Tibial artery (tissue), 4 donors: Measurements from ENCODE around the gene METTL21C.

ENCODE experiments used
- DNase-seq, 2 donors: peaks; one replicate each; pipeline ENCODE4 v3.0.0-alpha.2; 2019
- H3K27ac ChIP-seq, 2 donors: fragments of 200-600 bp; sonication (generic) in 1 of 2; 1 replicate in 1 of 2; 2 replicates in 1 of 2; pipeline ENCODE4 v1.5.1; 2018 to 2019; ENCODE audit warnings: mild to moderate bottlenecking in 1 of 2
- H3K27me3 ChIP-seq, 2 donors: fragments of 200-600 bp; sonication (generic) in 1 of 2; one replicate each; pipeline versions ENCODE4 v1.5.1 to v1.6.0; 2016 to 2019
- H3K36me3 ChIP-seq, 3 donors: fragments of 200-600 bp; sonication (generic) in 2 of 3; one replicate each; pipeline ENCODE4 v1.5.1; 2016 to 2019; ENCODE audit warnings: mild to moderate bottlenecking in 2 of 3
- H3K4me1 ChIP-seq, 4 donors: fragments of 200-600 bp; sonication (generic) in 2 of 4; 1 replicate in 3 of 4; 2 replicates in 1 of 4; pipeline ENCODE4 v1.5.1; 2016 to 2019
- H3K4me3 ChIP-seq, 2 donors: fragments of 200-600 bp; sonication (generic) in 1 of 2; 1 replicate in 1 of 2; 2 replicates in 1 of 2; pipeline ENCODE4 v1.5.1; 2018 to 2019; ENCODE audit warnings: mild to moderate bottlenecking in 2 of 2
- H3K9me3 ChIP-seq, 3 donors: fragments of 200-600 bp; sonication (generic) in 1 of 3; one replicate each; pipeline ENCODE4 v1.5.1; 2016 to 2019
- CTCF ChIP-seq, 2 experiments: fragments of 200-600 bp in 1 of 2; fragments of 450-650 bp in 1 of 2; IDR thresholded peaks; one replicate each; pipeline ENCODE4 v1.5.1; 2017 to 2019; ENCODE audit warnings: antibody characterized with exemption in 2 of 2, mild to moderate bottlenecking in 1 of 2, moderate library complexity in 1 of 2
- intact Hi-C: fragments of 100-400 bp; cut with DNase I; formaldehyde crosslinking; loops from one replicate; pipeline ENCODE4 v1.15.0; 2023; ENCODE audit warnings: low total_unique reads

Gene METTL21C

GRCh38 chr13:102645701-102646100, 49.1 kb downstream of the METTL21C start:
- intact Hi-C loops: loop anchor here (5.0 kb wide), 1 partner anchor 48 kb away; the partner anchor contains the start of gene TPP2
- peaks cover 30 to 69% (median 34%) of the 10 kb centered on the region in 3 donors for H3K36me3 ChIP-seq
- no peaks in the 10 kb centered on the region for H3K9me3 ChIP-seq
- DNase-seq: no peak
- no peak overlapping the region for H3K4me3 ChIP-seq
- H3K27me3 ChIP-seq: no peaks in the 10 kb centered on the region
- no peak for TF ChIP-seq CTCF (IDR thresholded peaks at IDR 0.05)
- H3K27ac ChIP-seq: no peak overlapping the region
- peaks cover 0 to 13% (median 4%) of the 10 kb centered on the region in 4 donors for H3K4me1 ChIP-seq

GRCh38 chr13:102643656-102644055, 51.2 kb downstream of the METTL21C start:
- intact Hi-C loops: no loop called here

GRCh38 chr13:102642475-102642874, 52.4 kb downstream of the METTL21C start:
- intact Hi-C loops: no loop called here
- peak overlapping the region in 1 of 2 donors; percentile 0 for H3K27ac ChIP-seq

More at GRCh38 chr13:102643656-102644055, 51.2 kb downstream of the METTL21C start:
- Histone ChIP-seq H3K27ac (no peak overlapping the region), H3K4me3 (no peak overlapping the region), H3K9me3 (no peaks in the 10 kb centered on the region), H3K36me3 (peaks cover 32 to 75% (median 47%) of the 10 kb centered on the region in 3 donors), H3K27me3 (no peaks in the 10 kb centered on the region), H3K4me1 (peaks cover 0 to 10% (median 4%) of the 10 kb centered on the region in 4 donors)
- no peak for DNase-seq
- TF ChIP-seq CTCF (IDR thresholded peaks at IDR 0.05): no peak

GRCh38 chr13:102642029-102642428, 52.8 kb downstream of the METTL21C start:
- Histone ChIP-seq H3K4me3 (no peak overlapping the region), H3K9me3 (no peaks in the 10 kb centered on the region), H3K36me3 (peaks cover 36 to 77% (median 60%) of the 10 kb centered on the region in 3 donors), H3K27me3 (no peaks in the 10 kb centered on the region), H3K27ac (peak overlapping the region in 1 of 2 donors; percentile 0), H3K4me1 (peaks cover 0 to 10% (median 4%) of the 10 kb centered on the region in 4 donors)
- intact Hi-C loops: no loop called here
- no peak for TF ChIP-seq CTCF (IDR thresholded peaks at IDR 0.05)
- DNase-seq: no peak

More at GRCh38 chr13:102642475-102642874, 52.4 kb downstream of the METTL21C start:
- H3K9me3 ChIP-seq: no peaks in the 10 kb centered on the region
- peak; percentile 40 to 83 for DNase-seq
- H3K27me3 ChIP-seq: no peaks in the 10 kb centered on the region
- peaks cover 36 to 77% (median 55%) of the 10 kb centered on the region in 3 donors for H3K36me3 ChIP-seq
- no peak for TF ChIP-seq CTCF (IDR thresholded peaks at IDR 0.05)
- H3K4me3 ChIP-seq: no peak overlapping the region
- peaks cover 0 to 10% (median 4%) of the 10 kb centered on the region in 4 donors for H3K4me1 ChIP-seq

- no peak for TF ChIP-seq CTCF (IDR thresholded peaks at IDR 0.05)
- intact Hi-C loops: no loop called here
- no peak for DNase-seq
- H3K9me3 ChIP-seq: no peaks in the 10 kb centered on the region
- no peaks in the 10 kb centered on the region for H3K27me3 ChIP-seq
- peaks cover 54 to 78% (median 74%) of the 10 kb centered on the region in 3 donors for H3K36me3 ChIP-seq
- no peak overlapping the region for H3K27ac ChIP-seq
- H3K4me3 ChIP-seq: no peak overlapping the region
- peaks cover 0 to 10% (median 4%) of the 10 kb centered on the region in 4 donors for H3K4me1 ChIP-seq
Measured at GRCh38 chr13:102638741-102639140, 56.1 kb downstream of the METTL21C start.
